Testis (tissue), 2 donors: Measurements from ENCODE around the gene ANO3.

Source experiments
- CTCF ChIP-seq, 3 experiments: fragments of 450-650 bp in 2 of 3; fragments of 200-600 bp in 1 of 3; sonication (generic) in 1 of 3; IDR thresholded peaks; one replicate each; pipeline ENCODE4 v1.5.1; 2016 to 2019; ENCODE audit warnings: antibody characterized with exemption in 3 of 3, mild to moderate bottlenecking in 2 of 3, moderate library complexity in 1 of 3
- POLR2A ChIP-seq: fragments of 450-650 bp; IDR thresholded peaks from one replicate; pipeline ENCODE4 v1.6.1; 2017; ENCODE audit warnings: antibody characterized with exemption, mild to moderate bottlenecking, moderate library complexity

DNA sequence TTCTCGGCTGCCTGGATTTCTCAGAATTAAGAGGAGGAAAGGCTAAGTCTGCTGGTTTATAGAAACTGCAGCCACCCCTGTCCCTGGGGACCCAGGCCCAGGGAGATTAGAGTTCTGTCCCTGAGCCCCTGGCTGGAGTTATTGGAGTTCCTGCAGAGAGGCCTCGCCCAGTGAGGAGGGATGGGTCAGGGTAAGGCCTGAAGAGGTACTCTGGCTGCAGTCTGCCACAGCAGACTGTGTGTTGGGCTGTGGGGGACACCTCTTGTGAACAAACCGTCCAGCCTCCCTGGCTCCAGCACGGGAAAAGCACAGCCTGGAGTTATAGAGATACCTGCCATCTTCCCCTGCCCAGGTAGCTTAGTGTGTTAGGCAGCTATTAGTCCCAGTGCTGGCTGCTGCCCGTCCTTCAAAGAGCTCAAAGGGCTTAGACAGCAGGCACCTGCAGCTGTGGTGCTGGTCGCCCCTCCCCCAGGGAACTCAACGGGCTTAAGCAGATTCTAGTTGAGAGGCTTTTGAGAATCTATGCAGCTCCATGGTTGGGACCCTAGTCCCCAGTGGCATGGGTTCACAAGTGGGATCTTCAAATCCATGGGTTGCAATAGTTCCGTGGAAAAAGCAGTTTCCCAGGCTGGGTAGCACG is 276.7 kb downstream of the ANO3 start:
- no peak for TF ChIP-seq POLR2A
- no peak for TF ChIP-seq CTCF (IDR thresholded peaks at IDR 0.05)
